GM19397 (cell line): Measurements from ENCODE around the gene PPP2R5C.

Source experiments
- ATAC-seq: cut with Tn5 transposase; IDR thresholded peaks from one replicate; pipeline ENCODE4 v1.9.1; 2021; ENCODE audit warnings: mild to moderate bottlenecking, moderate library complexity; ENCODE audit not compliant: unreplicated experiment

PPP2R5C gene

DNA sequence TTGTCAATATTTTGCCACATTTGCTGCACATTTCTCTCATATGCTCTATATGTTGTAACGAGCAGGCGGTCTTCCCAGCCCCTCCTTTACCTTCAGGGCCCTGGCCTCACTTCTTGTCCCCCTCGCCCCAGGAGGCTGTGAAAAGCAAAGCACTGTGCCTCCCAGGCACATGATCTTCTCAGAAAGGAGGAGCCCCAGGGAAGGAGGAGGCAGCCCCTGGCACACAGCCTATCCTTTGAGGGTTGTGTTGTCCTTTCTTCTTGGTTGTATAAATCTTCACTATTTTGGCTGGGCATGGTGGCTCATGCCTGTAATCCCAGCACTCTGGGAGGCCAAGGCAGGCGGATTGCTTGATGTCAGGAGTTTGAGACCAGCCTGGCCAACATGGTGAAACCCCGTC lies 77.0 kb downstream of the PPP2R5C start:
- no peak for ATAC-seq

DNA sequence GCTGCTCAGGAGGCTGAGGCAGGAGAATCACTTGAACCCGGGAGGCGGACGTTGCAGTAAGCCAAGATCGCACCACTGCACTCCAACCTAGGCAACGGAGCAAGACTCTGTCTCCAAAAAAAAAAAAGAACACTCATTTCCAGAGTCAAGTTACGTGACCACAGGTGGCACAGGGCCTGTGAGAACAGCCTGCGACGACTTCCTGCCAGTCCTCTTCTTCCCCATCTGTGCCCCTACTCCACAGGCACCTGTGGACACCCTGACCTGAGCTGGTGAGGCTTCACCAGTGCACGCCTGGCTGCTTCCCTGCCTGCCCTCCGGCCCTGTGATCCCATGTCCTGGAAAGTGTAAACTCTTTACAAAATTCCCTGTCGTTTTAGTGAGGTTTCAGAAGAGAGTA lies 77.7 kb downstream of the PPP2R5C start:
- peak; percentile 45 for ATAC-seq

DNA sequence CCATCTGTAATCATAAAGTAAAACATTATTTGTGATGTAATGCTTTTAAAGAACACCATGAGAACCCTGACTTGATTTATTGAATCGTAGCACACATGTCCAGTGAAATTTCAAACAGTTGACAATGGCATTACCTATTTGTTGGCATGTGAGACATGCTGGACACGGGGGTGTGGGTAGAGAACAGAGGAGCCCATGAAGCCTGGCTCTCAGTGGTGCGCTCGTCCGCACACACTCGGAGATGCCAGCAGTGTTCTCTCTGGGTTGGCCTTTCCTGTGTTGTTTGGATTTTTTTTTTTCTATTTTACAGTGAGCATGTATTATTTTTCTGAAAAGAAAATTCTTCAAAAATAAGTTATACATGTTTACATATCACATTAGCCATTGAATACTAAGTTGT lies 78.2 kb downstream of the PPP2R5C start:
- ATAC-seq = no peak

DNA sequence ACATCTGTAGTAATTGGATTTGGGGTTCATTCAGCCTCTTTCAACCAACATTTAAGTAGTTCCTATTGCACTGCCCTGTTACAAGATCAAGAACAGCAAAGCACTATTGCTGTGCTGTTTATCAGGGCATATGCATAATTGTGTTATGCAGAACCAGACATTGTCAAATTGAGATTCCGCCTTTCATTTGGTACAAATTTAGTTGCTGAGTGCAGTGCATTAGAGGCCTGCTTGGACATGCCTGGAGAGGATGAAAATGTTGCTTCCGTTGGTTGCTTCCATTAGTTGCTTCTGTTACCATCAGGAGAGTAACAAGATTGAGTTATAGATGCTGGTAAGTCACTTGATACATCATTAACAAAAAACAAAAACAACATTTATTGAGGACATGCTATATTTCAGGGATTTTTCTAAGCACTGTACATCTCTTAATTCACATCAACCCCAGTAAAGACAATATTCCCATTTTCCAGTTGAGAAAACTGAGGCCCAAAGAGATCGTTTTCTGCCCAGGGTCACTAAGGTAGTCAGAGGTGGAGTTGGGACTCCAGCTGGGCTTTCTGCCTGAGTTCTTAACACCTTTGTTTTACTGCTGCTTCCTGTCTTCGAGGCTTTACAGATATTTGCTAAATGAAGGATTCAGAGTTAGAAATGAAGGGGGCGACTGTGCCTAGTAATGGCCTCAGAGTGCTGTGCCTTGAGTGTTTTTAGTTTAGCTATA lies 79.3 kb downstream of the PPP2R5C start:
- ATAC-seq = no peak

GRCh38 chr14:101843038-101843437 lies 81.5 kb downstream of the PPP2R5C start:
- ATAC-seq = no peak

DNA sequence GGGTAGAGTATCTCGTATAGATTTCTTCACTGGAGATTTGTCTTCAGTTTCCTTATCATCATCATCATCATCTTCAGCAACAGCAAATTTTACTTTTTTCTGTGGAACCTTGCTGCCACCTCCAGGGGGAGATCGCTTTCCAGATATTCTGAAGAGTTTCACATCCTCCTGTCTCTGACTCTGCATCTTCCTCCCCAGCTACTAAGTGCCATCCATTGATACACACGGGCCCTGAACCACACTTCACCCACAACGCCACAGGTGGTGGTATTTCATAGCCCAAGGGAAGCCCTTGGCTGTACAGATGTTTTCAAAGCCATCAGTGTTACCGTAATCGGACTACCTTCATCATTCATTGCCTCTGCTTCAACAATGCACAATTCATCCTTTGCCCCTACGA lies 82.2 kb downstream of the PPP2R5C start:
- ATAC-seq = peak; percentile 54

- ATAC-seq = no peak
These were observed 82.7 kb downstream of the PPP2R5C start for GRCh38 chr14:101844219-101844618.

GRCh38 chr14:101844751-101845150 lies 83.2 kb downstream of the PPP2R5C start:
- ATAC-seq = no peak

- ATAC-seq = no peak
These were observed 84.0 kb downstream of the PPP2R5C start for GRCh38 chr14:101845496-101845895.

GRCh38 chr14:101845896-101846295 lies 84.4 kb downstream of the PPP2R5C start:
- no peak for ATAC-seq

DNA sequence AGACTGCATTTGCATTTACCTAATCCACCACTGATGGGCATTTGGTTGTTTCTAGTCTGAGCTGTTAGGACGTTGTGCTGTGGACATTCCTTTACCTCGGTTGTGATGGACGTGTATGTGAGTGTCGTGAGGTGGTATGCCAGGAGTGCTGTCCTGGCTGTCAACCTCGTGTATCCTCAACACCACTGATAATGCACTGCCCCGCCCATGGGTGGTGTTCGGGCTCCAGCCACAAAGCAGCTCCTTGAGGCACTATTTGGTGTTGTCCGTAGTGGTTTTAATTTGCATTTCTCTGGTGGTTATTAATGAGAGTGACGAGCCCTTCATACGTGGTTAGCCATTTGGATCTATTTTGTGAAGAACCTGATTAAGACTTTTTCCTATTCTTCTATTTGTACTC lies 87.6 kb downstream of the PPP2R5C start:
- ATAC-seq = no peak

DNA sequence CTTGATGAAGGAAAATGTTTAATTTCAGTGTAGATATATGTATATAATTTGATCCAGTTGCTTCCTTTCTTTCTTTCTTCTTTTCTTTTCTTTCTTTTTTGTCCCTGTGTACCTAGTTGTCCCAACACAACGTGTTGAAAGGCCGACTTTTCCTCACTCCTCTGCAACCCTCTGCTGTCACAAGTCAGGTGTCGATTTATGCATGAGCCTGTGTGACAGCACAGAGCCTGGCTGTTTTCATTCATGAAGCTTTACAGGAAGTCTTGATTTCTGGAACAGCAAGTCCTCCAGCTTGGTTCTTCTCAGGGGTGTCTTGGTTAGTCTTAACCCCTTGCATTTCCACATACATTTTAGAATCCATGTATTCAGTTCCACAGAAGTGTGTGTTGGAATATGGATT lies 88.1 kb downstream of the PPP2R5C start:
- ATAC-seq = no peak

DNA sequence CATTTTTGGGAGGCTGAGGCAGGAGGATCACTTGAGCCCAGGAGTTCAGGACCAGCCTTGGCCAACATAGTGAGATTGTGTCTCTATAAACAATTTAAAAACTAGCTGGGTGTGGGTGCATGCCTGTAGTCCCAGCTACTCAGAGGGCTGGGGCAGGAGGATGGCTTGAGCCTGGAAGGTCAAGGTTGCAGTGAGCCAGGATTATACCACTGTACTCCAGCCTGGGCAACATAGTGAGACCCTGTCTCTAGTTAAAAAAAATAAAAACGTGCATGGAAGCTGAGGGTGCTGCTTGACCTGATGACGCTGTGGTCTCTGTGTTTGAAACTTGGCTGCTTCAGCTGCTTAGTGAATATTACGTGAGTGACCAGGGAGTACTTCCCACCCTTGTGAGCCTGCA lies 89.7 kb downstream of the PPP2R5C start:
- ATAC-seq = no peak

- ATAC-seq = no peak
These were observed 90.4 kb downstream of the PPP2R5C start for GRCh38 chr14:101851736-101852405.

DNA sequence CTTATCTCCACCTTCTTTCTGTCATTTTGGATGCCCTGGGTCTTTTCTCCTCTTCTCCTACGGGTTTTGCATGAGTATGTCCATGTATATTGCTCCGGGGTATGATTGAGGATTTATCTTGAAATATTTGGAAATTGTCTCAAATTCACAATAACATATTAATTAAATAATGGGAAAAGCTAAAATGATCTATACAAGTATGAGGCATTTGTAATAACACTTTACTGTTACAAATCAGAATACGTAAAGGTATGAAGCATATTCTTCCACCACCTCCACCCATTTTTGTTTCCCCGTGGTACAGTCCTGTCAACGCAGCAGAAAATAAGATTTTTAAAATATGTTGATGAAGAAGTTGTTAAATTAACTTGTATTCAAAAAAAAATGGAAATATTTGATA lies 91.3 kb downstream of the PPP2R5C start:
- no peak for ATAC-seq

DNA sequence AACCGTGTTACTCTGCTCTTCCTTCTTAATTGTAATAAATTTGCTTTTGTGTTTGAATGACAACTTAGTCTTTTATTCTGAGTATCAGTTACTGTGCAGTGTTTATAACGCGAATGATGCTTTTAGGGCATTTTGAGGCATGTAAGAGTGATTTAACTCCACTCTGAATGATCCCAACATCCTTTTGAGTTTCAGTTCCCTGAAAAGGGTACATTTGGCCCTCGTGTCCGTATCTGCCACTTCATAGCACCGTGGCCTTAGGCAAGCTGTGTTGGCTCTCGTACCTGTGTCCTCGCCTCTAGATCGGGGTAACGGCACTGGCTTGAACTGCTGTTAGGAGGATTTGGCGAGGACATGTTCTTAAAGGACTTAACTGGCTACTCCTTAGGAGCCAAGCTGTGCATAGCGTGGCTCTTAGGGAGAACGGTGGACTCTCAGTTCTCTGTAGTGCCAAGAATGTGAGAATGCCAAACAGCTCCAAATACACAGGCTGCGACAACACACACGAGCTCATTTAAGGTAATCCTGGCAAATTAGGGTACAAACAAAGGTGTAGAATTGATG lies 92.0 kb downstream of the PPP2R5C start:
- no peak for ATAC-seq

- no peak for ATAC-seq
These were observed 92.9 kb downstream of the PPP2R5C start for GRCh38 chr14:101854366-101854765.

DNA sequence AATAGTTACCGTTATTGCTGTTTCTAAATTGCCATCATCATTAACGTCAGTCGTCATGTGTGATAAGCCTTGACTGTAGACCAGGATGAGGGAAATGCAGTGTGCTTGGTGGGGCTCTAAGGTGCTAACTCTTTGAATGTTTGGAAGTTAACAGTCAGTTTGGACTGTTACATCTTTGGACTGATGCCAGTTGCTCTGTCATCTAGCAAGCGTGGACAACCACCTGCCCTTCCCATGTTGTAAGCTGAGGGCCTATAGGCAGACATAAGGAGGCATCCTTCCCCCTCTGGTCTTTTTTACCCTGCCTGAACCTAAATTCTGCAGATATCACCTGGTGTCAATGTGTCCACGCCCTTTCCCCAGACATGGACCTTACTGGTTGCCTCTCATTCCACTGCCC lies 94.4 kb downstream of the PPP2R5C start:
- no peak for ATAC-seq

DNA sequence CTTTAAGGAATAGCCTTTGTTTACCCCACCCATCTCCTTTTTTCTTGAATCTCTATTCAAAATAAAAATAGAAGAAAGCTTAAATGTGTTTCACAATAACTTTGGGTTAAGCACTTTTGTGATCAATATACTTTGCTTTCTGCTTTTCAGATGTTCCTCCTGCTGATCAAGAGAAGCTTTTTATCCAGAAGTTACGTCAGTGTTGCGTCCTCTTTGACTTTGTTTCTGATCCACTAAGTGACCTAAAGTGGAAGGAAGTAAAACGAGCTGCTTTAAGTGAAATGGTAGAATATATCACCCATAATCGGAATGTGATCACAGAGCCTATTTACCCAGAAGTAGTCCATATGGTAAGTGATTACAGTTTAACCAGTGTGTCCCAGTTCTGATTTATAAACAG lies 95.0 kb downstream of the PPP2R5C start:
- ATAC-seq = no peak

GRCh38 chr14:101857226-101857625 lies 95.7 kb downstream of the PPP2R5C start:
- no peak for ATAC-seq

DNA sequence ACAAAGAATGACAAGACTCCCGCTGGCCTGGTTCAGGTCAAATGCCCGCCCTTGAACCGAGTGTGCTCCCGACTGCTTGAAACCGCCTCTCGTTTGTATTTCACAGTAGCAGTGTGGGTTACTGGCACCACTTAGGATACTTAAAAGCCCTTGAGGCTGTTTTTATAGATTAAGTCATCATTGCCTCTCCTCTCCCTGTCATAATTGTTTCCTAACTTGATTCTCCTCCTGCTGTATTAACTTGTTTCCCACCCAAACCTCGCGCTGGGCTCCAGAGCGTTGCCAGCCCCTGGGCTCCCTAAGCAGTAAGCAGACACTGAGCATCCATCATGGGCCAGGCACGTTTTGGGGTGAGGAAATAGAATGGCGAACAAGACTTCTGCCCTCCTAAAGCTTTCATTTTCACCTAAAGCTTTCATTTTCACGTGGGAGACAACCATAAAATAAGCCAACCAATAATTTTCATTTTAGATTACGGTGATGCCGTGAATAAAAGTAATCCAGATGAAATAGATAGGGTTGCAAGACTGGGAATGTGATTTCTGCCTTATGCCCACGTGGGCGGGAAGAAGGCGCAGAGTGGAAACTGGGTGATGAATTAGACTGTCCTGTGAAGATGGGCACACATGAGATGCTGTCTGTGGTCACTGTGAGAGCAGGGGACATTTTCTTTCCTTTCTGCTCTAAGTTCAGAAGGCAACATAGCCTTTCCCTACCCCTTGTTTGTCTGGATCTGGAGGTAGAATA lies 97.5 kb downstream of the PPP2R5C start:
- ATAC-seq = no peak

GRCh38 chr14:101859538-101859902 lies 98.0 kb downstream of the PPP2R5C start:
- ATAC-seq = no peak
